Gastrocnemius medialis (tissue), 4 donors: ENCODE measurements around the gene CDC25B. TPM values are rescaled to one million over a fixed set of nuclear protein-coding genes. Genes with fewer than 3 reads are reported as not detected.

Source experiments
- ATAC-seq, 2 donors: fragments of 150-250 bp; one replicate each; pipeline ENCODE4 v1.9.1; 2016
- DNase-seq, 2 donors: peaks; one replicate each; pipeline ENCODE4 v3.0.0-alpha.2; 2019
- H3K27ac ChIP-seq, 4 donors: fragments of 200-600 bp; sonication (generic); 1 replicate in 1 of 4; 2 replicates in 3 of 4; pipeline ENCODE4 v1.5.1; 2016 to 2018; ENCODE audit warnings: mild to moderate bottlenecking in 2 of 4, moderate library complexity in 1 of 4
- H3K27me3 ChIP-seq, 3 donors: fragments of 200-600 bp; sonication (generic) in 2 of 3; 1 replicate in 1 of 3; 2 replicates in 2 of 3; pipeline versions ENCODE4 v1.5.1 to v1.6.0; 2016 to 2019; ENCODE audit warnings: mild to moderate bottlenecking in 1 of 3, moderate library complexity in 1 of 3
- H3K36me3 ChIP-seq, 2 donors: fragments of 200-600 bp; sonication (generic) in 1 of 2; one replicate each; pipeline ENCODE4 v1.5.1; 2017 to 2018
- H3K4me1 ChIP-seq, 2 donors: fragments of 200-600 bp; sonication (generic) in 1 of 2; one replicate each; pipeline ENCODE4 v1.5.1; 2016 to 2017; ENCODE audit warnings: mild to moderate bottlenecking in 2 of 2
- H3K4me3 ChIP-seq, 4 donors: fragments of 200-600 bp; sonication (generic) in 3 of 4; 1 replicate in 1 of 4; 2 replicates in 3 of 4; pipeline ENCODE4 v1.5.1; 2016 to 2019; ENCODE audit warnings: mild to moderate bottlenecking in 2 of 4
- H3K9me3 ChIP-seq, 3 donors: fragments of 200-600 bp; sonication (generic) in 2 of 3; 1 replicate in 1 of 3; 2 replicates in 2 of 3; pipeline ENCODE4 v1.5.1; 2016 to 2019
- CTCF ChIP-seq, 5 experiments: fragments of 450-650 bp in 3 of 5; fragments of 200-600 bp in 2 of 5; sonication (generic) in 2 of 5; IDR thresholded peaks in 4 of 5; conservative IDR thresholded peaks in 1 of 5; 1 replicate in 4 of 5; 2 replicates in 1 of 5; pipeline ENCODE4 v1.5.1; 2016 to 2019; ENCODE audit warnings: antibody characterized with exemption in 5 of 5, mild to moderate bottlenecking in 3 of 5, moderate library complexity in 3 of 5
- POLR2A ChIP-seq, 2 donors: fragments of 450-650 bp; IDR thresholded peaks; one replicate each; pipeline ENCODE4 v1.6.1; 2017; ENCODE audit warnings: antibody characterized with exemption in 2 of 2, mild to moderate bottlenecking in 2 of 2, moderate library complexity in 2 of 2
- in situ Hi-C, 4 donors: fragments of 200-750 bp; cut with MboI; loops; one replicate each; pipeline versions ENCODE4 v1.15.0 to v1.8.0; 2017; ENCODE audit warnings: low sequenced_read_pairs in 4 of 4
- intact Hi-C: fragments of 100-400 bp; cut with DNase I; formaldehyde crosslinking; loops from one replicate; pipeline ENCODE4 v1.15.1; 2023; ENCODE audit warnings: low total_unique reads
- total RNA-seq, 4 donors: library from RNA; depleted of rRNA; stranded (reverse); fragments of >200 nt; gene quantifications; one replicate each; pipeline versions ENCODE4 v1.1.0 to v1.2.3, GENCODE V29; 2016

CDC25B gene
- total RNA-seq, 4 donors from 2014 or later = 2.3 to 17.3 (median 10.1) TPM

GRCh38 chr20:3749689-3750531 lies 46.2 kb upstream of the CDC25B start:
- no peaks in the 10 kb centered on the region for H3K4me1 ChIP-seq
- no peaks in the 10 kb centered on the region for H3K36me3 ChIP-seq
- H3K4me3 ChIP-seq = no peak overlapping the region
- no peak overlapping the region for H3K27ac ChIP-seq
- no peaks in the 10 kb centered on the region for H3K9me3 ChIP-seq
- TF ChIP-seq CTCF (IDR thresholded peaks at IDR 0.05 in 4 of 5, conservative IDR thresholded peaks at IDR 0.05 in 1 of 5) (peak in 4 of 5 experiments; percentile 16 to 48 (median 32)), POLR2A (IDR thresholded peaks at IDR 0.05) (no peak)
- intact Hi-C loops = no loop called here
- DNase-seq = no peak
- in situ Hi-C loops = loop anchor here in 1 of 4 donors (25.0 kb wide), 1 partner anchor 337 kb away; no protein-coding TSS in a partner anchor
- ATAC-seq = no peak
- peaks cover 8 to 29% (median 14%) of the 10 kb centered on the region in 3 donors for H3K27me3 ChIP-seq

- ATAC-seq (no peak), DNase-seq (no peak)
- Histone ChIP-seq H3K36me3 (no peaks in the 10 kb centered on the region), H3K27ac (no peak overlapping the region), H3K27me3 (peaks cover 6 to 20% (median 8%) of the 10 kb centered on the region in 3 donors), H3K9me3 (no peaks in the 10 kb centered on the region), H3K4me3 (no peak overlapping the region), H3K4me1 (no peaks in the 10 kb centered on the region)
- intact Hi-C loops (no loop called here), in situ Hi-C loops (loop anchor here in 1 of 4 donors (25.0 kb wide), 1 partner anchor 336 kb away; no protein-coding TSS in a partner anchor)
- TF ChIP-seq POLR2A (IDR thresholded peaks at IDR 0.05) (no peak), CTCF (IDR thresholded peaks at IDR 0.05 in 4 of 5, conservative IDR thresholded peaks at IDR 0.05 in 1 of 5) (no peak)
These were observed 44.8 kb upstream of the CDC25B start for GRCh38 chr20:3751305-3751674.

GRCh38 chr20:3751675-3752385 lies 44.3 kb upstream of the CDC25B start:
- no peaks in the 10 kb centered on the region for H3K4me1 ChIP-seq
- no peak for DNase-seq

GRCh38 chr20:3752386-3752759 lies 43.7 kb upstream of the CDC25B start:
- Histone ChIP-seq H3K27ac (no peak overlapping the region), H3K4me3 (peak overlapping the region; percentile 23 to 44 (median 38)), H3K4me1 (no peaks in the 10 kb centered on the region), H3K9me3 (no peaks in the 10 kb centered on the region), H3K27me3 (peaks cover 6 to 20% (median 8%) of the 10 kb centered on the region in 3 donors), H3K36me3 (no peaks in the 10 kb centered on the region)
- TF ChIP-seq CTCF (IDR thresholded peaks at IDR 0.05 in 4 of 5, conservative IDR thresholded peaks at IDR 0.05 in 1 of 5) = no peak
- TF ChIP-seq POLR2A (IDR thresholded peaks at IDR 0.05) = no peak
- intact Hi-C loops (no loop called here), in situ Hi-C loops (loop anchor here in 1 of 4 donors (25.0 kb wide), 1 partner anchor 335 kb away; no protein-coding TSS in a partner anchor)
- DNase-seq = no peak
- no peak for ATAC-seq

More at GRCh38 chr20:3751675-3752385, 44.3 kb upstream of the CDC25B start:
- Histone ChIP-seq H3K9me3 (no peaks in the 10 kb centered on the region), H3K36me3 (no peaks in the 10 kb centered on the region), H3K27ac (no peak overlapping the region), H3K27me3 (peaks cover 6 to 20% (median 8%) of the 10 kb centered on the region in 3 donors), H3K4me3 (peak overlapping the region; percentile 23 to 44 (median 38))
- ATAC-seq = no peak
- in situ Hi-C loops (loop anchor here in 1 of 4 donors (25.0 kb wide), 1 partner anchor 335 kb away; no protein-coding TSS in a partner anchor), intact Hi-C loops (no loop called here)
- no peak for TF ChIP-seq POLR2A (IDR thresholded peaks at IDR 0.05)
- no peak for TF ChIP-seq CTCF (IDR thresholded peaks at IDR 0.05 in 4 of 5, conservative IDR thresholded peaks at IDR 0.05 in 1 of 5)
